Choroid plexus epithelial cell (primary cell): ENCODE data around the gene PER2.
"Not testable (repeated sequence)": the region's sequence is repeated elsewhere in the genome, so short reads cannot be mapped to it uniquely, and the experiment has no call there.

Source experiments
- DNase-seq: peaks from one replicate; pipeline ENCODE4 v3.0.0-alpha.2; 2010; ENCODE audit warnings: low read depth
- H3K4me3 ChIP-seq: 2 replicates; pipeline ENCODE4 v1.5.1; 2011; ENCODE audit warnings: low read depth, mild to moderate bottlenecking, control low read depth, low read length, moderate library complexity
- CTCF ChIP-seq: conservative IDR thresholded peaks from 2 replicates; pipeline ENCODE4 v1.5.1; 2011; ENCODE audit warnings: low read depth, mild to moderate bottlenecking, control low read depth, inconsistent platforms, low read length, moderate library complexity

Gene PER2

GRCh38 chr2:238320648-238321281 is 32.4 kb upstream of the PER2 start:
- DNase-seq, result peak; percentile 26
- peak overlapping the region; percentile 78 for H3K4me3 ChIP-seq
- TF ChIP-seq CTCF, result no peak

DNA sequence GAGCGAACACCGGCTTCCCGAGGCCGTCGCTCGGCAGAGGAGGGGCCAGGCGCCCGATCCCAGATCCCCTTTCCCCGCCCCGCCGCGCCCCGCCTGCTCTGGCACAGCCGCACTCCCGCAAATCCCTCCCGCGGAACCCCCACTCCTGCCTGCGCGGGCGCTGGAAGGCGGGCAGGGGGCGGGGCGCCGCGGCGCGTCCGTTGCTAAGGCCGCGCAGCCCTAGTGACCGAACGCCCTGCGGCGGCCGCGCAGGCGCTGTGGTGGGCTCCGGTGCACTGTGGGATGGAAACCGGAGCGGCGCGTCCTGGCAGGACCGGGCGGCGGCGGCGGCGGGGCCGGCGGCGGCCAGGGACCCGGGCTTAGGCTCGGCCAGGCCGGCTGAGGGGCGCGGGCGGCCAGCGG is 31.8 kb upstream of the PER2 start, which contains the start of gene TRAF3IP1:
Gene TRAF3IP1, plus strand, starts transcription at position 273 of the 402 bp plus-strand sequence. CDS start 145 bp downstream, outside the sequence.
- TF ChIP-seq CTCF, result no peak
- H3K4me3 ChIP-seq, result peak within 1 kb of the TSS; percentile 78
- peak; percentile 94 for DNase-seq

- no peak for TF ChIP-seq CTCF
- no peak overlapping the region for H3K4me3 ChIP-seq
- DNase-seq, result no peak
Measured at GRCh38 chr2:238315031-238315595, 26.7 kb upstream of the PER2 start.

DNA sequence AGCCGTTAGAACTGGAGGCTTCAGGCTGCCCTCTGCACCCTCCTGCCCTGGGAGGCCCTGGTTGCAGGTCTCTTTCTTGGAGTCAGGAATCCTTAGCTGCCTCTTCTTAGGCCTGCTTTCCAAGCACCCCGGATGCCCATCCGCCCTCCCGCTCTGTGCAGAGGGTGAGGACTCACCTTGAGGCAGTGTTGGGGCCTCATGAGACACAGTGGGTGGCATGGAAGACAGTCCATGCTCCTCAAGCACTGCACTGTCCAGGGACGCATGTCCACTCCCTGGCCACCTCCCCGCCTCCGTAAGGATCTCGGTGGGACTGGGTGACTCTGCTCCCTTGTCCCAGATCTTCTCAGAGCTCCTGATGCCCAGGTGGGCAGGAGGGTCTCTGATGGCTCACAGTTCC is 26.2 kb upstream of the PER2 start:
- H3K4me3 ChIP-seq, result no peak overlapping the region
- TF ChIP-seq CTCF, result no peak
- no peak for DNase-seq

DNA sequence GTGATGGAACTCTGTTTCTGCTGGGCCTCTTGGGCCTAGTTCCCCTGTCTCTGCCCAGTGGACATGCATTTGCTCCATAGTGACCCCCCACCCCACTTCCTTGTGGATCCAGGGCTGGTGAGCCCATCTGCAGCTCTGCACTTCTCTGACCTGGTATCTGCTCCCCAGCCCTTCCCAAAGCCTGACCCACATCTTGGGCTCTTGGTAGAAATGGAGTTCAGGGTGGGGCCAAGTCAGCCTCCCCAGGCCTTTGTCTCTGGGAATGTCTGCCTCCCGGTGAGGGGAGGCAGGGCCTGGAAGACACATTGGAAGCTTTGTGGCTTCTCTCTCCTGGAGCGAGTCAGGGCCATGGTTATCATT is 25.6 kb upstream of the PER2 start:
- H3K4me3 ChIP-seq, result no peak overlapping the region
- DNase-seq, result no peak
- TF ChIP-seq CTCF, result no peak

- TF ChIP-seq CTCF, result no peak
- no peak overlapping the region for H3K4me3 ChIP-seq
- no peak for DNase-seq
Measured at GRCh38 chr2:238313289-238313990, 25.0 kb upstream of the PER2 start.

- DNase-seq, H3K4me3 ChIP-seq: not testable (repeated sequence)
Measured at GRCh38 chr2:238310721-238311120, 22.3 kb upstream of the PER2 start.
